GM12878 (cell line): ENCODE data around the gene RBKS. TPM values are rescaled to one million over a fixed set of nuclear protein-coding genes. Genes with fewer than 3 reads are reported as not detected.

Experiments
- ATAC-seq: fragments of 200-7000 bp; cut with Tn5 transposase; 3 replicates; pipeline ENCODE4 v1.9.1; 2020; ENCODE audit warnings: mild to moderate bottlenecking, moderate library complexity
- BruUV-seq: library from RNA; stranded (reverse); fragments of 400-500 nt; replicated peaks from 2 replicates; lab custom pipeline; 2021; lab: Mats Ljungman, UMichigan
- CTCF ChIA-PET: fragments of 300-600 bp; sonication (Branson Sonifier 250); formaldehyde crosslinking; extraction: SDS; loops from one replicate; lab custom pipeline; 2021; ENCODE audit warnings: inconsistent platforms; lab: Yijun Ruan, JAX
- POLR2A ChIA-PET: fragments of 350-600 bp; formaldehyde crosslinking; extraction: SDS; loops from one replicate; lab custom pipeline; 2021; ENCODE audit warnings: inconsistent platforms; lab: Charles Lee
- RAD21 ChIA-PET: fragments of 300-600 bp; sonication (Branson Sonifier 250); formaldehyde crosslinking; loops from one replicate; lab custom pipeline; 2023; ENCODE audit warnings: antibody characterized with exemption; ENCODE audit not compliant: unreplicated experiment; lab: Charles Lee
- SMC1A ChIA-PET: fragments of 300-600 bp; sonication (Branson Sonifier 250); formaldehyde crosslinking; loops from one replicate; lab custom pipeline; 2023; ENCODE audit not compliant: unreplicated experiment, uncharacterized antibody; lab: Charles Lee
- DNase-seq: peaks from one replicate; pipeline ENCODE4 v3.0.0-alpha.2; 2011; ENCODE audit warnings: low read depth, low spot score
- FAIRE-seq: peaks from 3 replicates; lab custom pipeline; 2011; peaks lifted over from hg19 to GRCh38; lab: Jason Lieb, UNC
- H2AFZ ChIP-seq: 2 replicates; pipeline ENCODE4 v1.6.0; 2011; ENCODE audit warnings: low read depth, low read length, control low read depth; ENCODE audit not compliant: control insufficient read depth
- H3K27ac ChIP-seq: 2 replicates; pipeline ENCODE4 v1.5.1; 2011; ENCODE audit warnings: control low read depth; ENCODE audit not compliant: control insufficient read depth, insufficient read depth
- H3K27me3 ChIP-seq, 2 experiments: replicated peaks in 1 of 2; 2 replicates each; pipeline versions ENCODE4 v1.6.0 to v1.6.1; 2011; ENCODE audit warnings: low read length in 1 of 2; ENCODE audit not compliant: control insufficient read depth in 2 of 2, insufficient read depth in 2 of 2
- H3K36me3 ChIP-seq, 2 experiments: 2 replicates each; pipeline ENCODE4 v1.5.1; 2011; ENCODE audit warnings: low read length in 1 of 2; ENCODE audit not compliant: control insufficient read depth in 2 of 2, insufficient read depth in 2 of 2
- H3K4me1 ChIP-seq: 2 replicates; pipeline ENCODE4 v1.6.1; 2011; ENCODE audit warnings: mild to moderate bottlenecking, low read length, moderate library complexity, mixed read lengths; ENCODE audit not compliant: control insufficient read depth, insufficient read depth
- H3K4me2 ChIP-seq: 2 replicates; pipeline ENCODE4 v1.6.0; 2011; ENCODE audit warnings: control low read depth; ENCODE audit not compliant: control insufficient read depth, insufficient read depth
- H3K4me3 ChIP-seq: fragments of 200-600 bp; sonication (generic); 2 replicates; pipeline ENCODE4 v1.5.1; 2016
- H3K79me2 ChIP-seq: 2 replicates; pipeline ENCODE4 v1.6.0; 2011; ENCODE audit warnings: low read length; ENCODE audit not compliant: control insufficient read depth, insufficient read depth
- H3K9ac ChIP-seq: 2 replicates; pipeline ENCODE4 v1.8.0; 2011; ENCODE audit warnings: low read length, control low read depth, mixed read lengths; ENCODE audit not compliant: control insufficient read depth, insufficient read depth
- H3K9me3 ChIP-seq: replicated peaks from 3 replicates; pipeline ENCODE4 v1.5.1; 2011; ENCODE audit warnings: mild to moderate bottlenecking, low read length; ENCODE audit not compliant: control insufficient read depth, insufficient read depth
- H4K20me1 ChIP-seq: 2 replicates; pipeline ENCODE4 v1.6.0; 2011; ENCODE audit not compliant: control insufficient read depth, insufficient read depth
- BHLHE40 ChIP-seq, 2 experiments: fragments of 450-650 bp in 1 of 2; IDR thresholded peaks; 2 replicates each; pipeline ENCODE4 v1.6.1; 2011 to 2017; ENCODE audit warnings: low read depth in 2 of 2, borderline replicate concordance in 1 of 2, improper control_type of control experiment in 1 of 2, low read length in 1 of 2, mild to moderate bottlenecking in 1 of 2
- BMI1 ChIP-seq: fragments of 450-650 bp; IDR thresholded peaks from 2 replicates; pipeline ENCODE4 v1.6.1; 2016; ENCODE audit warnings: mild to moderate bottlenecking, moderate library complexity, borderline replicate concordance
- CREM ChIP-seq: IDR thresholded peaks from 2 replicates; pipeline ENCODE4 v1.6.1; 2014; ENCODE audit warnings: antibody characterized with exemption, low read depth
- FOS ChIP-seq: IDR thresholded peaks from 3 replicates; pipeline ENCODE4 v1.6.1; 2011; ENCODE audit warnings: borderline replicate concordance; ENCODE audit not compliant: insufficient read length; ENCODE audit errors: extremely low read depth
- IKZF2 ChIP-seq, 2 experiments: fragments of 450-650 bp; IDR thresholded peaks; 2 replicates each; pipeline ENCODE4 v1.6.1; 2017; ENCODE audit warnings: mild to moderate bottlenecking in 2 of 2, moderate library complexity in 2 of 2
- NFXL1 ChIP-seq: fragments of 450-650 bp; IDR thresholded peaks from 2 replicates; pipeline ENCODE4 v1.6.1; 2017; ENCODE audit warnings: antibody characterized with exemption, mild to moderate bottlenecking, borderline replicate concordance
- NR2F1 ChIP-seq: fragments of 450-650 bp; conservative IDR thresholded peaks from 2 replicates; pipeline ENCODE4 v1.6.1; 2017; ENCODE audit warnings: mild to moderate bottlenecking
- PML ChIP-seq: IDR thresholded peaks from 2 replicates; pipeline ENCODE4 v1.6.1; 2012; ENCODE audit warnings: low read length, inconsistent platforms
- SIX5 ChIP-seq: IDR thresholded peaks from 2 replicates; pipeline ENCODE4 v1.6.1; 2011; ENCODE audit warnings: mild to moderate bottlenecking, low read depth, low read length, moderate library complexity; ENCODE audit not compliant: severe bottlenecking
- STAT3 ChIP-seq: IDR thresholded peaks from 2 replicates; pipeline ENCODE4 v1.6.1; 2011; ENCODE audit warnings: low read depth, low read length, improper control_type of control experiment
- ZNF217 ChIP-seq: fragments of 450-650 bp; IDR thresholded peaks from 2 replicates; pipeline ENCODE4 v1.6.1; 2017; ENCODE audit warnings: antibody characterized with exemption, mild to moderate bottlenecking
- in situ Hi-C: fragments of 300-500 bp; cut with MboI; formaldehyde crosslinking; loops from 9 replicates; pipeline ENCODE4 v1.14.3; 2018; ENCODE audit warnings: mixed read lengths
- intact Hi-C: fragments of 100-400 bp; cut with micrococcal nuclease; formaldehyde crosslinking; loops from one replicate; pipeline ENCODE4 v1.14.2; 2022; ENCODE audit not compliant: unreplicated experiment
- polyA plus RNA-seq, 11 experiments: library from polyadenylated mRNA; depleted of rRNA in 4 of 11; unstranded in 6 of 11; stranded (reverse) in 5 of 11; fragments of >200 nt; fragmentation: Nextera tagmentation in 4 of 11; fragmentation: Illumina TruSeq in 1 of 11; extraction: Ambion mirVana in 4 of 11; extraction: Trizol in 1 of 11; gene quantifications; 1 replicate in 1 of 11; 2 replicates in 10 of 11; pipeline versions ENCODE4 v1.2.1 to v1.2.3, GENCODE V29; 2011 to 2016; ENCODE audit warnings: inconsistent platforms in 2 of 11, missing spikeins in 2 of 11, low read depth in 1 of 11
- total RNA-seq, 4 experiments: library from RNA; depleted of rRNA in 3 of 4; stranded (reverse); fragments of >200 nt in 3 of 4; fragmentation: Illumina TruSeq in 1 of 4; extraction: Trizol in 1 of 4; gene quantifications; 2 replicates each; pipeline versions ENCODE4 v1.2.1 to v1.2.3, GENCODE V29; 2013 to 2021
- TF ChIP-seq, protein P1 (sequence below): IDR thresholded peaks from 2 replicates; pipeline ENCODE4 v1.6.1; 2012; ENCODE audit warnings: mild to moderate bottlenecking, low read depth, low read length
- TF ChIP-seq, protein P2 (sequence below): fragments of 450-650 bp; IDR thresholded peaks from 2 replicates; pipeline ENCODE4 v1.6.1; 2018; ENCODE audit warnings: mild to moderate bottlenecking, low read depth, moderate library complexity; ENCODE audit not compliant: partially characterized antibody
- TF ChIP-seq, protein P3 (sequence below): fragments of 450-650 bp; IDR thresholded peaks from 2 replicates; pipeline ENCODE4 v1.6.1; 2017; ENCODE audit warnings: antibody characterized with exemption, mild to moderate bottlenecking, moderate library complexity

RBKS gene
- total and polyA plus RNA-seq, 10 of the 15 experiments (the other 5 are each of a cell fraction or from before 2014, with no cell fraction given) = 0.39 to 1.8 (median 1.0) TPM

DNA sequence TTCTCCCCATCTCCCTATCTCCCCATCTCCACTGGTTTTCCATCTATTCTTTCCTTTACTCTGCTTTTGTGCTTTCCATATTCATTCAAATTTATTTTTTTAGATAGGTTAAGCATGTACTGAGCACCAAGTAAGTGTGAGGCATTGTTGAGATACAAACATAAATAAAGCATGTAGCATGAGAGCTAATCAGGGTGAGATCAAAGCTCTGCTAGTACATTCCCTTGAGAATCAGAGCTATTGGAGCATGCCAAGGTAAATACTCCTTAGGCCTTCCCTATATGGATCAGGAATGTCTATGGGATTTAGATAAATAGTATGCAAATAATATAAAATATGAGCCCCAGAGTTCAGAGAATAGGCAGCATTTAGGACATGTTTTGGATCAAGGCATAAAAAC, 25.7 kb upstream of the RBKS start:
- SMC1A ChIA-PET = no interaction called here
- Histone ChIP-seq H3K4me3 (no peak overlapping the region), H3K9me3 (no peaks in the 10 kb centered on the region), H2AFZ (no peak overlapping the region), H3K27ac (no peak overlapping the region), H4K20me1 (no peaks in the 10 kb centered on the region), H3K4me2 (no peak overlapping the region), H3K27me3 (no peaks in the 10 kb centered on the region), H3K79me2 (no peaks in the 10 kb centered on the region), H3K36me3 (no peaks in the 10 kb centered on the region), H3K4me1 (no peaks in the 10 kb centered on the region), H3K9ac (no peak overlapping the region)
- ATAC-seq (no peak), FAIRE-seq (no peak), DNase-seq (no peak)
- CTCF ChIA-PET = no interaction called here
- in situ Hi-C loops (no loop called here), intact Hi-C loops (no loop called here)
- no TSS peak for BruUV-seq
- RAD21 ChIA-PET = no interaction called here
- POLR2A ChIA-PET = no interaction called here
- TF ChIP-seq SIX5 (no peak), IKZF2 (IDR thresholded peaks at IDR 0.05) (no peak), PML (no peak), BHLHE40 (IDR thresholded peaks at IDR 0.05; ENCODE audit: borderline replicate concordance in 1 of 2, low read depth in 2 of 2, low read length in 1 of 2) (no peak), FOS (no peak), STAT3 (no peak), BMI1 (no peak), NR2F1 (no peak), CREM (no peak), NFXL1 (no peak), ZNF217 (no peak)
- TF ChIP-seq, protein P1, sequence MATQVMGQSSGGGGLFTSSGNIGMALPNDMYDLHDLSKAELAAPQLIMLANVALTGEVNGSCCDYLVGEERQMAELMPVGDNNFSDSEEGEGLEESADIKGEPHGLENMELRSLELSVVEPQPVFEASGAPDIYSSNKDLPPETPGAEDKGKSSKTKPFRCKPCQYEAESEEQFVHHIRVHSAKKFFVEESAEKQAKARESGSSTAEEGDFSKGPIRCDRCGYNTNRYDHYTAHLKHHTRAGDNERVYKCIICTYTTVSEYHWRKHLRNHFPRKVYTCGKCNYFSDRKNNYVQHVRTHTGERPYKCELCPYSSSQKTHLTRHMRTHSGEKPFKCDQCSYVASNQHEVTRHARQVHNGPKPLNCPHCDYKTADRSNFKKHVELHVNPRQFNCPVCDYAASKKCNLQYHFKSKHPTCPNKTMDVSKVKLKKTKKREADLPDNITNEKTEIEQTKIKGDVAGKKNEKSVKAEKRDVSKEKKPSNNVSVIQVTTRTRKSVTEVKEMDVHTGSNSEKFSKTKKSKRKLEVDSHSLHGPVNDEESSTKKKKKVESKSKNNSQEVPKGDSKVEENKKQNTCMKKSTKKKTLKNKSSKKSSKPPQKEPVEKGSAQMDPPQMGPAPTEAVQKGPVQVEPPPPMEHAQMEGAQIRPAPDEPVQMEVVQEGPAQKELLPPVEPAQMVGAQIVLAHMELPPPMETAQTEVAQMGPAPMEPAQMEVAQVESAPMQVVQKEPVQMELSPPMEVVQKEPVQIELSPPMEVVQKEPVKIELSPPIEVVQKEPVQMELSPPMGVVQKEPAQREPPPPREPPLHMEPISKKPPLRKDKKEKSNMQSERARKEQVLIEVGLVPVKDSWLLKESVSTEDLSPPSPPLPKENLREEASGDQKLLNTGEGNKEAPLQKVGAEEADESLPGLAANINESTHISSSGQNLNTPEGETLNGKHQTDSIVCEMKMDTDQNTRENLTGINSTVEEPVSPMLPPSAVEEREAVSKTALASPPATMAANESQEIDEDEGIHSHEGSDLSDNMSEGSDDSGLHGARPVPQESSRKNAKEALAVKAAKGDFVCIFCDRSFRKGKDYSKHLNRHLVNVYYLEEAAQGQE = no peak
- TF ChIP-seq, protein P2, sequence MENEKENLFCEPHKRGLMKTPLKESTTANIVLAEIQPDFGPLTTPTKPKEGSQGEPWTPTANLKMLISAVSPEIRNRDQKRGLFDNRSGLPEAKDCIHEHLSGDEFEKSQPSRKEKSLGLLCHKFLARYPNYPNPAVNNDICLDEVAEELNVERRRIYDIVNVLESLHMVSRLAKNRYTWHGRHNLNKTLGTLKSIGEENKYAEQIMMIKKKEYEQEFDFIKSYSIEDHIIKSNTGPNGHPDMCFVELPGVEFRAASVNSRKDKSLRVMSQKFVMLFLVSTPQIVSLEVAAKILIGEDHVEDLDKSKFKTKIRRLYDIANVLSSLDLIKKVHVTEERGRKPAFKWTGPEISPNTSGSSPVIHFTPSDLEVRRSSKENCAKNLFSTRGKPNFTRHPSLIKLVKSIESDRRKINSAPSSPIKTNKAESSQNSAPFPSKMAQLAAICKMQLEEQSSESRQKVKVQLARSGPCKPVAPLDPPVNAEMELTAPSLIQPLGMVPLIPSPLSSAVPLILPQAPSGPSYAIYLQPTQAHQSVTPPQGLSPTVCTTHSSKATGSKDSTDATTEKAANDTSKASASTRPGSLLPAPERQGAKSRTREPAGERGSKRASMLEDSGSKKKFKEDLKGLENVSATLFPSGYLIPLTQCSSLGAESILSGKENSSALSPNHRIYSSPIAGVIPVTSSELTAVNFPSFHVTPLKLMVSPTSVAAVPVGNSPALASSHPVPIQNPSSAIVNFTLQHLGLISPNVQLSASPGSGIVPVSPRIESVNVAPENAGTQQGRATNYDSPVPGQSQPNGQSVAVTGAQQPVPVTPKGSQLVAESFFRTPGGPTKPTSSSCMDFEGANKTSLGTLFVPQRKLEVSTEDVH = no peak
- TF ChIP-seq, protein P3, sequence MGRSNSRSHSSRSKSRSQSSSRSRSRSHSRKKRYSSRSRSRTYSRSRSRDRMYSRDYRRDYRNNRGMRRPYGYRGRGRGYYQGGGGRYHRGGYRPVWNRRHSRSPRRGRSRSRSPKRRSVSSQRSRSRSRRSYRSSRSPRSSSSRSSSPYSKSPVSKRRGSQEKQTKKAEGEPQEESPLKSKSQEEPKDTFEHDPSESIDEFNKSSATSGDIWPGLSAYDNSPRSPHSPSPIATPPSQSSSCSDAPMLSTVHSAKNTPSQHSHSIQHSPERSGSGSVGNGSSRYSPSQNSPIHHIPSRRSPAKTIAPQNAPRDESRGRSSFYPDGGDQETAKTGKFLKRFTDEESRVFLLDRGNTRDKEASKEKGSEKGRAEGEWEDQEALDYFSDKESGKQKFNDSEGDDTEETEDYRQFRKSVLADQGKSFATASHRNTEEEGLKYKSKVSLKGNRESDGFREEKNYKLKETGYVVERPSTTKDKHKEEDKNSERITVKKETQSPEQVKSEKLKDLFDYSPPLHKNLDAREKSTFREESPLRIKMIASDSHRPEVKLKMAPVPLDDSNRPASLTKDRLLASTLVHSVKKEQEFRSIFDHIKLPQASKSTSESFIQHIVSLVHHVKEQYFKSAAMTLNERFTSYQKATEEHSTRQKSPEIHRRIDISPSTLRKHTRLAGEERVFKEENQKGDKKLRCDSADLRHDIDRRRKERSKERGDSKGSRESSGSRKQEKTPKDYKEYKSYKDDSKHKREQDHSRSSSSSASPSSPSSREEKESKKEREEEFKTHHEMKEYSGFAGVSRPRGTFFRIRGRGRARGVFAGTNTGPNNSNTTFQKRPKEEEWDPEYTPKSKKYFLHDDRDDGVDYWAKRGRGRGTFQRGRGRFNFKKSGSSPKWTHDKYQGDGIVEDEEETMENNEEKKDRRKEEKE = no peak
